Mesenchymal stem cell (in vitro differentiated cells and primary cell): ENCODE measurements around the gene PNMA3. TPM values are rescaled to one million over a fixed set of nuclear protein-coding genes. Genes with fewer than 3 reads are reported as not detected.
"Not testable (repeated sequence)": the region's sequence is repeated elsewhere in the genome, so short reads cannot be mapped to it uniquely, and the experiment has no call there.

Source experiments
- DNase-seq: peaks from one replicate; pipeline ENCODE4 v3.0.0-alpha.2; 2013
- H2AFZ ChIP-seq: one replicate; pipeline ENCODE4 v1.6.1; 2013; ENCODE audit warnings: low read depth, mild to moderate bottlenecking, control low read depth, inconsistent platforms, low read length, moderate library complexity
- H2AK5ac ChIP-seq: 2 replicates; pipeline ENCODE4 v1.6.1; 2013; ENCODE audit warnings: low read length, moderate library complexity, mild to moderate bottlenecking, inconsistent platforms; ENCODE audit not compliant: severe bottlenecking
- H2BK120ac ChIP-seq: one replicate; pipeline ENCODE4 v1.6.1; 2013; ENCODE audit warnings: low read depth, mild to moderate bottlenecking, inconsistent platforms, low read length, moderate library complexity
- H2BK12ac ChIP-seq, 2 experiments: one replicate each; pipeline ENCODE4 v1.6.1; 2013; ENCODE audit warnings: inconsistent platforms in 2 of 2, low read length in 2 of 2, mild to moderate bottlenecking in 2 of 2, moderate library complexity in 2 of 2, control low read depth in 1 of 2
- H2BK15ac ChIP-seq: one replicate; pipeline ENCODE4 v1.6.1; 2013; ENCODE audit warnings: mild to moderate bottlenecking, low read depth, inconsistent platforms; ENCODE audit not compliant: poor library complexity, severe bottlenecking
- H2BK5ac ChIP-seq: 2 replicates; pipeline ENCODE4 v1.6.1; 2013; ENCODE audit warnings: low read depth, mild to moderate bottlenecking, low read length, control low read depth, inconsistent platforms; ENCODE audit not compliant: poor library complexity, severe bottlenecking
- H3K14ac ChIP-seq, 2 experiments: one replicate each; pipeline ENCODE4 v1.6.1; 2013; ENCODE audit warnings: inconsistent platforms in 2 of 2, low read length in 2 of 2, control low read depth in 1 of 2, mild to moderate bottlenecking in 1 of 2, moderate library complexity in 1 of 2
- H3K18ac ChIP-seq, 2 experiments: one replicate each; pipeline ENCODE4 v1.6.1; 2013; ENCODE audit warnings: inconsistent platforms in 2 of 2, low read length in 2 of 2, control low read depth in 1 of 2, low read depth in 1 of 2, mild to moderate bottlenecking in 1 of 2
- H3K23ac ChIP-seq, 2 experiments: one replicate each; pipeline ENCODE4 v1.6.1; 2013; ENCODE audit warnings: inconsistent platforms in 2 of 2, low read length in 2 of 2, mild to moderate bottlenecking in 2 of 2, moderate library complexity in 2 of 2, control low read depth in 1 of 2
- H3K27ac ChIP-seq: 2 replicates; pipeline ENCODE4 v1.5.1; 2013; ENCODE audit warnings: mild to moderate bottlenecking, moderate library complexity, low read length, control low read depth, inconsistent platforms; ENCODE audit not compliant: poor library complexity, severe bottlenecking
- H3K27me3 ChIP-seq, 2 experiments: 2 replicates each; pipeline versions ENCODE4 v1.6.1 to v1.7.0; 2013; ENCODE audit warnings: low read length in 2 of 2, mild to moderate bottlenecking in 2 of 2, moderate library complexity in 2 of 2, control low read depth in 1 of 2, inconsistent platforms in 1 of 2; ENCODE audit not compliant: control insufficient read depth in 1 of 2, insufficient read depth in 1 of 2
- H3K36me3 ChIP-seq, 2 experiments: 2 replicates each; pipeline versions ENCODE4 v1.6.1 to v1.7.0; 2013; ENCODE audit warnings: low read length in 2 of 2, control low read depth in 1 of 2, inconsistent platforms in 1 of 2, low read depth in 1 of 2, mild to moderate bottlenecking in 1 of 2; ENCODE audit not compliant: insufficient read depth in 2 of 2, control insufficient read depth in 1 of 2
- H3K4ac ChIP-seq, 2 experiments: one replicate each; pipeline ENCODE4 v1.6.1; 2013; ENCODE audit warnings: inconsistent platforms in 2 of 2, low read length in 2 of 2, mild to moderate bottlenecking in 2 of 2, moderate library complexity in 2 of 2, control low read depth in 1 of 2, low read depth in 1 of 2
- H3K4me1 ChIP-seq: 2 replicates; pipeline ENCODE4 v1.6.1; 2013; ENCODE audit warnings: low read depth, low read length, control low read depth; ENCODE audit not compliant: control insufficient read depth, insufficient read depth
- H3K4me2 ChIP-seq: 2 replicates; pipeline ENCODE4 v1.6.1; 2013; ENCODE audit warnings: low read length, mild to moderate bottlenecking, inconsistent platforms; ENCODE audit not compliant: poor library complexity, severe bottlenecking
- H3K4me3 ChIP-seq, 2 experiments: 2 replicates each; pipeline versions ENCODE4 v1.5.1 to v1.7.0; 2013; ENCODE audit warnings: low read length in 2 of 2, mild to moderate bottlenecking in 2 of 2, control low read depth in 1 of 2, low read depth in 1 of 2; ENCODE audit not compliant: insufficient read depth in 1 of 2
- H3K79me1 ChIP-seq: replicated peaks from 2 replicates; pipeline ENCODE4 v1.6.1; 2013; ENCODE audit warnings: mild to moderate bottlenecking, control low read depth, low read length, inconsistent platforms; ENCODE audit not compliant: poor library complexity, severe bottlenecking
- H3K9ac ChIP-seq: 2 replicates; pipeline ENCODE4 v1.7.0; 2013; ENCODE audit warnings: mild to moderate bottlenecking, low read length, moderate library complexity
- H3K9me3 ChIP-seq: 2 replicates; pipeline ENCODE4 v1.7.0; 2013; ENCODE audit warnings: mild to moderate bottlenecking, low read length; ENCODE audit not compliant: control insufficient read depth
- H4K8ac ChIP-seq: one replicate; pipeline ENCODE4 v1.6.1; 2013; ENCODE audit warnings: inconsistent platforms, mild to moderate bottlenecking, low read length, moderate library complexity
- H4K91ac ChIP-seq: one replicate; pipeline ENCODE4 v1.6.1; 2013; ENCODE audit warnings: mild to moderate bottlenecking, low read length, inconsistent platforms
- WGBS: methylation state at CpG from one replicate; pipeline ENCODE4 v1.1.7; 2013; ENCODE audit warnings: mixed read lengths; 5-methylcytosine and 5-hydroxymethylcytosine counted together
- polyA plus RNA-seq, 2 experiments: library from polyadenylated mRNA; stranded (reverse); fragments of 200-250 nt; gene quantifications; one replicate each; pipeline ENCODE4 v1.2.3, GENCODE V29; 2013

Gene PNMA3
- 0.04 TPM for polyA plus RNA-seq (2013, experiment 1 of 2)
- 0.05 TPM for polyA plus RNA-seq (2013, experiment 2 of 2)

- Histone ChIP-seq H3K4me3 (no peak within 1 kb of the TSS), H3K23ac (no peak within 1 kb of the TSS), H3K4me1 (peaks cover 2% of the 10 kb centered on the region), H2BK120ac (no peak within 1 kb of the TSS), H3K79me1 (no peaks in the 10 kb centered on the region), H2BK12ac (no peak within 1 kb of the TSS), H3K18ac (no peak within 1 kb of the TSS), H3K14ac (peak within 1 kb of the TSS in 1 of 2 experiments; percentile 8), H2BK5ac (no peak within 1 kb of the TSS), H3K9ac (no peak within 1 kb of the TSS), H3K4ac (no peak within 1 kb of the TSS), H2AFZ (no peak within 1 kb of the TSS), H3K27ac (no peak within 1 kb of the TSS), H3K4me2 (peak within 1 kb of the TSS; percentile 47), H2AK5ac (no peak within 1 kb of the TSS), H3K27me3 (peaks cover 22 to 73% of the 10 kb centered on the region in 2 experiments), H2BK15ac (no peak within 1 kb of the TSS), H3K36me3 (no peaks in the 10 kb centered on the region), H3K9me3 (no peaks in the 10 kb centered on the region), H4K8ac (no peak within 1 kb of the TSS), H4K91ac (no peak within 1 kb of the TSS)
- no peak for DNase-seq
- 13% methylated on average over 16 of the region's 80 CpGs for WGBS
Observed at GRCh38 chrX:153055871-153056749, at the start of gene PNMA3. PNMA3 (plus strand) TSS chrX:153056470; CDS start chrX:153057056, 586 bp downstream.

- H3K23ac ChIP-seq, H2BK12ac ChIP-seq, H4K91ac ChIP-seq, H4K8ac ChIP-seq, H2AK5ac ChIP-seq, H2AFZ ChIP-seq, H3K4ac ChIP-seq, H2BK15ac ChIP-seq, H3K36me3 ChIP-seq, H2BK120ac ChIP-seq, H3K79me1 ChIP-seq, H2BK5ac ChIP-seq, H3K4me1 ChIP-seq, H3K9me3 ChIP-seq, H3K4me3 ChIP-seq, H3K14ac ChIP-seq, H3K18ac ChIP-seq, H3K4me2 ChIP-seq, H3K27ac ChIP-seq, DNase-seq, H3K9ac ChIP-seq: not testable (repeated sequence)
- H3K27me3 ChIP-seq, result peaks cover 0 to 53% of the 10 kb centered on the region in 2 experiments
- WGBS, result no CpG with 5 or more reads among the region's 2 CpGs
Observed at GRCh38 chrX:153017174-153017573, 39.1 kb upstream of the PNMA3 start.

- Histone ChIP-seq H3K36me3 (no peaks in the 10 kb centered on the region), H3K9me3 (no peaks in the 10 kb centered on the region)
- no peak for DNase-seq
Observed at GRCh38 chrX:153019166-153019565, 37.1 kb upstream of the PNMA3 start.

GRCh38 chrX:153026501-153026900 lies 29.8 kb upstream of the PNMA3 start:
- DNase-seq, result not testable (repeated sequence)

More at GRCh38 chrX:153019166-153019565, 37.1 kb upstream of the PNMA3 start:
- Histone ChIP-seq H2BK15ac (no peak overlapping the region), H3K4ac (no peak overlapping the region), H3K9ac (no peak overlapping the region), H3K4me3 (no peak overlapping the region), H3K4me1 (no peaks in the 10 kb centered on the region), H2BK5ac (no peak overlapping the region), H2AFZ (no peak overlapping the region), H3K14ac (no peak overlapping the region), H3K79me1 (no peaks in the 10 kb centered on the region), H3K4me2 (no peak overlapping the region), H3K27ac (no peak overlapping the region), H2BK12ac (no peak overlapping the region), H2BK120ac (no peak overlapping the region), H2AK5ac (no peak overlapping the region), H3K27me3 (peaks cover 0 to 50% of the 10 kb centered on the region in 2 experiments), H3K18ac (no peak overlapping the region), H4K91ac (no peak overlapping the region), H4K8ac (no peak overlapping the region), H3K23ac (no peak overlapping the region)
- WGBS, result 71% methylated on average over 3 of the region's 3 CpGs

More at GRCh38 chrX:153026501-153026900, 29.8 kb upstream of the PNMA3 start:
- not testable (repeated sequence) for H3K27ac ChIP-seq, H3K4ac ChIP-seq, H3K4me1 ChIP-seq, H3K4me2 ChIP-seq, H4K91ac ChIP-seq, H3K14ac ChIP-seq, H3K18ac ChIP-seq, H2AFZ ChIP-seq, H2BK12ac ChIP-seq, H3K4me3 ChIP-seq, H3K23ac ChIP-seq, H2AK5ac ChIP-seq, H4K8ac ChIP-seq, H3K9ac ChIP-seq, H3K9me3 ChIP-seq, H2BK15ac ChIP-seq, H3K79me1 ChIP-seq, H3K36me3 ChIP-seq, H2BK5ac ChIP-seq, H2BK120ac ChIP-seq
- 75% methylated on average over 1 of the region's 2 CpGs for WGBS
- peaks cover 0 to 39% of the 10 kb centered on the region in 2 experiments for H3K27me3 ChIP-seq
